GM23338 (cell line): Measurements from ENCODE around the gene CFAP57. TPM values are rescaled to one million over a fixed set of nuclear protein-coding genes. Genes with fewer than 3 reads are reported as not detected.

Experiments
- ATAC-seq: fragments of 200-7000 bp; cut with Tn5 transposase; 3 replicates; pipeline ENCODE4 v1.9.1; 2020
- DNase-seq: peaks from one replicate; pipeline ENCODE4 v3.0.0-alpha.2; 2015; ENCODE audit warnings: low spot score
- H2AFZ ChIP-seq: fragments of 200-600 bp; sonication (generic); 2 replicates; pipeline ENCODE4 v1.8.0; 2016; ENCODE audit warnings: antibody characterized with exemption, mild to moderate bottlenecking, moderate library complexity
- H3F3A ChIP-seq: fragments of 200-600 bp; sonication (generic); replicated peaks from 2 replicates; pipeline ENCODE4 v1.8.0; 2017; ENCODE audit warnings: antibody characterized with exemption, mixed run types, low read depth
- H3K27ac ChIP-seq: fragments of 200-600 bp; sonication (generic); 2 replicates; pipeline ENCODE4 v1.6.1; 2016; ENCODE audit warnings: low read depth
- H3K27me3 ChIP-seq: fragments of 200-600 bp; sonication (generic); 2 replicates; pipeline ENCODE4 v1.8.0; 2016; ENCODE audit warnings: mild to moderate bottlenecking, mixed run types, moderate library complexity; ENCODE audit not compliant: insufficient read depth
- H3K36me3 ChIP-seq: fragments of 200-600 bp; sonication (generic); 2 replicates; pipeline ENCODE4 v1.8.0; 2016; ENCODE audit warnings: mild to moderate bottlenecking; ENCODE audit not compliant: insufficient read depth
- H3K4me1 ChIP-seq: fragments of 200-600 bp; sonication (generic); 2 replicates; pipeline ENCODE4 v1.8.0; 2016; ENCODE audit warnings: mild to moderate bottlenecking, moderate library complexity; ENCODE audit not compliant: insufficient read depth
- H3K4me2 ChIP-seq: fragments of 200-600 bp; sonication (generic); 2 replicates; pipeline ENCODE4 v1.7.1; 2017; ENCODE audit warnings: mixed run types
- H3K4me3 ChIP-seq: fragments of 200-600 bp; sonication (generic); 2 replicates; pipeline ENCODE4 v1.6.1; 2016; ENCODE audit warnings: mixed run types
- H3K79me2 ChIP-seq: fragments of 200-600 bp; sonication (generic); replicated peaks from 2 replicates; pipeline ENCODE4 v1.8.0; 2017; ENCODE audit warnings: mild to moderate bottlenecking; ENCODE audit not compliant: insufficient read depth
- H3K9me2 ChIP-seq: fragments of 200-600 bp; sonication (generic); 2 replicates; pipeline ENCODE4 v1.8.0; 2017; ENCODE audit not compliant: insufficient read depth
- H4K20me1 ChIP-seq: fragments of 200-600 bp; sonication (generic); replicated peaks from 2 replicates; pipeline ENCODE4 v1.8.0; 2017; ENCODE audit warnings: mild to moderate bottlenecking; ENCODE audit not compliant: insufficient read depth
- H3K27ac Mint-ChIP-seq: 2 replicates; pipeline ENCODE4 v1.8.0; 2020; ENCODE audit warnings: inconsistent platforms, mild to moderate bottlenecking, moderate library complexity, mixed read lengths
- H3K27me3 Mint-ChIP-seq: 3 replicates; pipeline ENCODE4 v1.8.0; 2022; ENCODE audit warnings: low read depth, mild to moderate bottlenecking, moderate library complexity, mixed read lengths, inconsistent platforms; ENCODE audit not compliant: insufficient read depth, poor library complexity
- H3K36me3 Mint-ChIP-seq: 3 replicates; pipeline ENCODE4 v1.8.0; 2021; ENCODE audit warnings: low read depth, mild to moderate bottlenecking, inconsistent platforms, moderate library complexity, mixed read lengths
- H3K4me1 Mint-ChIP-seq: 3 replicates; pipeline ENCODE4 v1.8.0; 2020; ENCODE audit warnings: mild to moderate bottlenecking, inconsistent platforms, mixed read lengths
- H3K4me3 Mint-ChIP-seq: 3 replicates; pipeline ENCODE4 v1.8.0; 2021; ENCODE audit warnings: moderate library complexity, mild to moderate bottlenecking, inconsistent platforms, mixed read lengths
- H3K9me3 Mint-ChIP-seq: 3 replicates; pipeline ENCODE4 v1.8.0; 2020; ENCODE audit warnings: moderate library complexity, mild to moderate bottlenecking, inconsistent platforms, mixed read lengths
- CREB1 ChIP-seq: fragments of 250-450 bp; sonication (Bioruptor Pico); IDR thresholded peaks from 2 replicates; pipeline ENCODE4 v1.5.0; 2020; ENCODE audit warnings: low read depth, mild to moderate bottlenecking, moderate library complexity
- EZH2 ChIP-seq: fragments of 200-600 bp; sonication (generic); IDR thresholded peaks from one replicate; pipeline ENCODE4 v1.8.0; 2017; ENCODE audit warnings: antibody characterized with exemption, mild to moderate bottlenecking, low read depth; ENCODE audit not compliant: unreplicated experiment
- EZH2phosphoT487 ChIP-seq: fragments of 200-600 bp; sonication (generic); IDR thresholded peaks from one replicate; pipeline ENCODE4 v1.8.1; 2018; ENCODE audit warnings: antibody characterized with exemption; ENCODE audit not compliant: unreplicated experiment
- JUNB ChIP-seq: IDR thresholded peaks from one replicate; pipeline ENCODE4 v1.6.1; 2016; ENCODE audit warnings: antibody characterized with exemption; ENCODE audit not compliant: unreplicated experiment
- NANOG ChIP-seq: IDR thresholded peaks from 2 replicates; pipeline ENCODE4 v1.6.1; 2016; ENCODE audit warnings: antibody characterized with exemption, borderline replicate concordance
- POLR2AphosphoS5 ChIP-seq: IDR thresholded peaks from 2 replicates; pipeline ENCODE4 v1.6.1; 2016; ENCODE audit warnings: antibody characterized with exemption, low read depth
- STAT1 ChIP-seq: IDR thresholded peaks from one replicate; pipeline ENCODE4 v1.6.1; 2016; ENCODE audit warnings: antibody characterized with exemption; ENCODE audit not compliant: unreplicated experiment
- ZNF114 ChIP-seq: fragments of 250-450 bp; sonication (Bioruptor Pico); IDR thresholded peaks from 2 replicates; pipeline ENCODE4 v1.5.0; 2020; ENCODE audit warnings: mild to moderate bottlenecking, moderate library complexity
- ZNF331 ChIP-seq: fragments of 250-450 bp; sonication (Bioruptor Pico); IDR thresholded peaks from 2 replicates; pipeline ENCODE4 v1.5.0; 2020; ENCODE audit warnings: low read depth, mild to moderate bottlenecking, moderate library complexity
- polyA plus RNA-seq: library from polyadenylated mRNA; unstranded; fragments of >200 nt; fragmentation: Nextera tagmentation; extraction: Ambion mirVana; gene quantifications from 2 replicates; pipeline ENCODE4 v1.2.1, GENCODE V29; 2016
- total RNA-seq: library from RNA; depleted of rRNA; stranded (reverse); fragments of >200 nt; shearing (Covaris generic); gene quantifications from 2 replicates; pipeline ENCODE4 v1.2.3, GENCODE V29; 2014
- TF ChIP-seq, protein P1 (sequence below): fragments of 250-450 bp; sonication (Bioruptor Pico); IDR thresholded peaks from 2 replicates; pipeline ENCODE4 v1.5.0; 2020; ENCODE audit warnings: mild to moderate bottlenecking, moderate library complexity
- TF ChIP-seq, protein P2 (sequence below): IDR thresholded peaks from 2 replicates; pipeline ENCODE4 v1.6.1; 2016; ENCODE audit warnings: antibody characterized with exemption
- TF ChIP-seq, protein P3 (sequence below), 2 experiments: fragments of 200-600 bp in 1 of 2; sonication (generic) in 1 of 2; conservative IDR thresholded peaks; 2 replicates each; pipeline versions ENCODE4 v1.5.1 to v1.6.1; 2016 to 2017; ENCODE audit warnings: antibody characterized with exemption in 2 of 2, low read depth in 2 of 2, mild to moderate bottlenecking in 2 of 2, moderate library complexity in 1 of 2
- TF ChIP-seq, protein P4 (sequence below): IDR thresholded peaks from one replicate; pipeline ENCODE4 v1.6.1; 2018; ENCODE audit warnings: antibody characterized with exemption; ENCODE audit not compliant: unreplicated experiment

The CFAP57 gene
- total and polyA plus RNA-seq, 2 experiments from 2014 or later = 0.37 to 0.38 TPM

DNA sequence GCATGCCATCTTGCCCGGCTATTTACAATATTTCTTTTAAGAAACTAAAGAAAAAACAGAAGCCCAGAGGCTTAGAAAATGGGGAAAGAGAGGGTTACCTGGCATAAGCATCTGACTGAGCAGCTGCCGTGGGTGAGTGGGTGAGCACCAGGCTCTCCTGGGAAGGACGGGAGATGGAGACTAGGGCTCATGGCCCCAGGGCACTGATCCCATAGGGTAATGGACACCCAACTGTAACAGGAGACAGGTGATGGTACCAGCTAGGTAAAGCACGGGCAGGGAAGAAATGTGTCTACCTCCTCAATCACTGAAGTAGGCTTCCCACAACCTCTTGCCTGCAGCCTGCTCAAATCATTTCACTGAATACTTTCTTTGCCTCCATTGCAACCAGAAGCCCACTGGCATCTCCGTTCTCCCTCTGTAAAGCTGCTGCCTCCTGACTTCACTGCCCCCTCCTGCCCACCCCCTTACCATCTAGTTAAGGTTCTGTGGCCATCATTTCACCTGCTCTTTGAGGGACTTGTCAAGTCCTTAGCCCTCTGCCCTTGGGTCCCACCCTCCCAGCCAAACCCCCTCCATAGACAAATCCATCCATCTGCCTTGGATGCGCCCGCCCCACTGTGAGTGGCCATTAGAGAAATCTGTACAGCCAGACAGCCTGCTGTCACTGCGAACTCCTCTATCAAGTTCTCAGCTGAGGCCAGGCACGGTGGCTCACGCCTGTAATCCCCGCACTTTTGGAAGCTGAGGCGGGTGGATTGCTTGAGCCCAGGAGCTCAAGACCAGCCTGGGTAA is 103.9 kb downstream of the CFAP57 start:
- no peaks in the 10 kb centered on the region for H4K20me1 ChIP-seq
- H3K27me3 Mint-ChIP-seq = peaks cover 4% of the 10 kb centered on the region
- H2AFZ ChIP-seq = no peak overlapping the region
- H3K79me2 ChIP-seq = 0 out of 2 replicates have a peak, but pooled peaks cover 3% of the 10 kb centered on the region
- H3K4me3 ChIP-seq = no peak overlapping the region
- no peak for TF ChIP-seq CREB1 (CRISPR knock-in tag)
- no peak for TF ChIP-seq POLR2AphosphoS5
- TF ChIP-seq, protein P1, sequence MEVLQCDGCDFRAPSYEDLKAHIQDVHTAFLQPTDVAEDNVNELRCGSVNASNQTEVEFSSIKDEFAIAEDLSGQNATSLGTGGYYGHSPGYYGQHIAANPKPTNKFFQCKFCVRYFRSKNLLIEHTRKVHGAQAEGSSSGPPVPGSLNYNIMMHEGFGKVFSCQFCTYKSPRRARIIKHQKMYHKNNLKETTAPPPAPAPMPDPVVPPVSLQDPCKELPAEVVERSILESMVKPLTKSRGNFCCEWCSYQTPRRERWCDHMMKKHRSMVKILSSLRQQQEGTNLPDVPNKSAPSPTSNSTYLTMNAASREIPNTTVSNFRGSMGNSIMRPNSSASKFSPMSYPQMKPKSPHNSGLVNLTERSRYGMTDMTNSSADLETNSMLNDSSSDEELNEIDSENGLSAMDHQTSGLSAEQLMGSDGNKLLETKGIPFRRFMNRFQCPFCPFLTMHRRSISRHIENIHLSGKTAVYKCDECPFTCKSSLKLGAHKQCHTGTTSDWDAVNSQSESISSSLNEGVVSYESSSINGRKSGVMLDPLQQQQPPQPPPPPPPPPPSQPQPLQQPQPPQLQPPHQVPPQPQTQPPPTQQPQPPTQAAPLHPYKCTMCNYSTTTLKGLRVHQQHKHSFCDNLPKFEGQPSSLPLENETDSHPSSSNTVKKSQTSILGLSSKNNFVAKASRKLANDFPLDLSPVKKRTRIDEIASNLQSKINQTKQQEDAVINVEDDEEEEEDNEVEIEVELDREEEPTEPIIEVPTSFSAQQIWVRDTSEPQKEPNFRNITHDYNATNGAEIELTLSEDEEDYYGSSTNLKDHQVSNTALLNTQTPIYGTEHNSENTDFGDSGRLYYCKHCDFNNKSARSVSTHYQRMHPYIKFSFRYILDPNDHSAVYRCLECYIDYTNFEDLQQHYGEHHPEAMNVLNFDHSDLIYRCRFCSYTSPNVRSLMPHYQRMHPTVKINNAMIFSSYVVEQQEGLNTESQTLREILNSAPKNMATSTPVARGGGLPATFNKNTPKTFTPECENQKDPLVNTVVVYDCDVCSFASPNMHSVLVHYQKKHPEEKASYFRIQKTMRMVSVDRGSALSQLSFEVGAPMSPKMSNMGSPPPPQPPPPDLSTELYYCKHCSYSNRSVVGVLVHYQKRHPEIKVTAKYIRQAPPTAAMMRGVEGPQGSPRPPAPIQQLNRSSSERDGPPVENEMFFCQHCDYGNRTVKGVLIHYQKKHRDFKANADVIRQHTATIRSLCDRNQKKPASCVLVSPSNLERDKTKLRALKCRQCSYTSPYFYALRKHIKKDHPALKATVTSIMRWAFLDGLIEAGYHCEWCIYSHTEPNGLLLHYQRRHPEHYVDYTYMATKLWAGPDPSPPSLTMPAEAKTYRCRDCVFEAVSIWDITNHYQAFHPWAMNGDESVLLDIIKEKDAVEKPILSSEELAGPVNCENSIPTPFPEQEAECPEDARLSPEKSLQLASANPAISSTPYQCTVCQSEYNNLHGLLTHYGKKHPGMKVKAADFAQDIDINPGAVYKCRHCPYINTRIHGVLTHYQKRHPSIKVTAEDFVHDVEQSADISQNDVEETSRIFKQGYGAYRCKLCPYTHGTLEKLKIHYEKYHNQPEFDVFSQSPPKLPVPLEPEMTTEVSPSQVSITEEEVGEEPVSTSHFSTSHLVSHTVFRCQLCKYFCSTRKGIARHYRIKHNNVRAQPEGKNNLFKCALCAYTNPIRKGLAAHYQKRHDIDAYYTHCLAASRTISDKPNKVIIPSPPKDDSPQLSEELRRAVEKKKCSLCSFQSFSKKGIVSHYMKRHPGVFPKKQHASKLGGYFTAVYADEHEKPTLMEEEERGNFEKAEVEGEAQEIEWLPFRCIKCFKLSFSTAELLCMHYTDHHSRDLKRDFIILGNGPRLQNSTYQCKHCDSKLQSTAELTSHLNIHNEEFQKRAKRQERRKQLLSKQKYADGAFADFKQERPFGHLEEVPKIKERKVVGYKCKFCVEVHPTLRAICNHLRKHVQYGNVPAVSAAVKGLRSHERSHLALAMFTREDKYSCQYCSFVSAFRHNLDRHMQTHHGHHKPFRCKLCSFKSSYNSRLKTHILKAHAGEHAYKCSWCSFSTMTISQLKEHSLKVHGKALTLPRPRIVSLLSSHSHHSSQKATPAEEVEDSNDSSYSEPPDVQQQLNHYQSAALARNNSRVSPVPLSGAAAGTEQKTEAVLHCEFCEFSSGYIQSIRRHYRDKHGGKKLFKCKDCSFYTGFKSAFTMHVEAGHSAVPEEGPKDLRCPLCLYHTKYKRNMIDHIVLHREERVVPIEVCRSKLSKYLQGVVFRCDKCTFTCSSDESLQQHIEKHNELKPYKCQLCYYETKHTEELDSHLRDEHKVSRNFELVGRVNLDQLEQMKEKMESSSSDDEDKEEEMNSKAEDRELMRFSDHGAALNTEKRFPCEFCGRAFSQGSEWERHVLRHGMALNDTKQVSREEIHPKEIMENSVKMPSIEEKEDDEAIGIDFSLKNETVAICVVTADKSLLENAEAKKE (CRISPR knock-in tag) = no peak
- TF ChIP-seq STAT1 = no peak
- TF ChIP-seq, protein P2, sequence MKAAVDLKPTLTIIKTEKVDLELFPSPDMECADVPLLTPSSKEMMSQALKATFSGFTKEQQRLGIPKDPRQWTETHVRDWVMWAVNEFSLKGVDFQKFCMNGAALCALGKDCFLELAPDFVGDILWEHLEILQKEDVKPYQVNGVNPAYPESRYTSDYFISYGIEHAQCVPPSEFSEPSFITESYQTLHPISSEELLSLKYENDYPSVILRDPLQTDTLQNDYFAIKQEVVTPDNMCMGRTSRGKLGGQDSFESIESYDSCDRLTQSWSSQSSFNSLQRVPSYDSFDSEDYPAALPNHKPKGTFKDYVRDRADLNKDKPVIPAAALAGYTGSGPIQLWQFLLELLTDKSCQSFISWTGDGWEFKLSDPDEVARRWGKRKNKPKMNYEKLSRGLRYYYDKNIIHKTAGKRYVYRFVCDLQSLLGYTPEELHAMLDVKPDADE = no peak
- no peak for TF ChIP-seq EZH2
- TF ChIP-seq NANOG = no peak
- TF ChIP-seq, protein P3, sequence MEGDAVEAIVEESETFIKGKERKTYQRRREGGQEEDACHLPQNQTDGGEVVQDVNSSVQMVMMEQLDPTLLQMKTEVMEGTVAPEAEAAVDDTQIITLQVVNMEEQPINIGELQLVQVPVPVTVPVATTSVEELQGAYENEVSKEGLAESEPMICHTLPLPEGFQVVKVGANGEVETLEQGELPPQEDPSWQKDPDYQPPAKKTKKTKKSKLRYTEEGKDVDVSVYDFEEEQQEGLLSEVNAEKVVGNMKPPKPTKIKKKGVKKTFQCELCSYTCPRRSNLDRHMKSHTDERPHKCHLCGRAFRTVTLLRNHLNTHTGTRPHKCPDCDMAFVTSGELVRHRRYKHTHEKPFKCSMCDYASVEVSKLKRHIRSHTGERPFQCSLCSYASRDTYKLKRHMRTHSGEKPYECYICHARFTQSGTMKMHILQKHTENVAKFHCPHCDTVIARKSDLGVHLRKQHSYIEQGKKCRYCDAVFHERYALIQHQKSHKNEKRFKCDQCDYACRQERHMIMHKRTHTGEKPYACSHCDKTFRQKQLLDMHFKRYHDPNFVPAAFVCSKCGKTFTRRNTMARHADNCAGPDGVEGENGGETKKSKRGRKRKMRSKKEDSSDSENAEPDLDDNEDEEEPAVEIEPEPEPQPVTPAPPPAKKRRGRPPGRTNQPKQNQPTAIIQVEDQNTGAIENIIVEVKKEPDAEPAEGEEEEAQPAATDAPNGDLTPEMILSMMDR (conservative IDR thresholded peaks at IDR 0.05; ENCODE audit: low read depth in 2 of 2) = no peak
- no peak for TF ChIP-seq ZNF331 (CRISPR knock-in tag)
- TF ChIP-seq JUNB = no peak
- TF ChIP-seq ZNF114 (CRISPR knock-in tag) = no peak
- no peak for TF ChIP-seq EZH2phosphoT487
- TF ChIP-seq, protein P4, sequence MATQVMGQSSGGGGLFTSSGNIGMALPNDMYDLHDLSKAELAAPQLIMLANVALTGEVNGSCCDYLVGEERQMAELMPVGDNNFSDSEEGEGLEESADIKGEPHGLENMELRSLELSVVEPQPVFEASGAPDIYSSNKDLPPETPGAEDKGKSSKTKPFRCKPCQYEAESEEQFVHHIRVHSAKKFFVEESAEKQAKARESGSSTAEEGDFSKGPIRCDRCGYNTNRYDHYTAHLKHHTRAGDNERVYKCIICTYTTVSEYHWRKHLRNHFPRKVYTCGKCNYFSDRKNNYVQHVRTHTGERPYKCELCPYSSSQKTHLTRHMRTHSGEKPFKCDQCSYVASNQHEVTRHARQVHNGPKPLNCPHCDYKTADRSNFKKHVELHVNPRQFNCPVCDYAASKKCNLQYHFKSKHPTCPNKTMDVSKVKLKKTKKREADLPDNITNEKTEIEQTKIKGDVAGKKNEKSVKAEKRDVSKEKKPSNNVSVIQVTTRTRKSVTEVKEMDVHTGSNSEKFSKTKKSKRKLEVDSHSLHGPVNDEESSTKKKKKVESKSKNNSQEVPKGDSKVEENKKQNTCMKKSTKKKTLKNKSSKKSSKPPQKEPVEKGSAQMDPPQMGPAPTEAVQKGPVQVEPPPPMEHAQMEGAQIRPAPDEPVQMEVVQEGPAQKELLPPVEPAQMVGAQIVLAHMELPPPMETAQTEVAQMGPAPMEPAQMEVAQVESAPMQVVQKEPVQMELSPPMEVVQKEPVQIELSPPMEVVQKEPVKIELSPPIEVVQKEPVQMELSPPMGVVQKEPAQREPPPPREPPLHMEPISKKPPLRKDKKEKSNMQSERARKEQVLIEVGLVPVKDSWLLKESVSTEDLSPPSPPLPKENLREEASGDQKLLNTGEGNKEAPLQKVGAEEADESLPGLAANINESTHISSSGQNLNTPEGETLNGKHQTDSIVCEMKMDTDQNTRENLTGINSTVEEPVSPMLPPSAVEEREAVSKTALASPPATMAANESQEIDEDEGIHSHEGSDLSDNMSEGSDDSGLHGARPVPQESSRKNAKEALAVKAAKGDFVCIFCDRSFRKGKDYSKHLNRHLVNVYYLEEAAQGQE = no peak
- H3F3A ChIP-seq = no peaks in the 10 kb centered on the region
- peaks cover 36% of the 10 kb centered on the region for H3K36me3 Mint-ChIP-seq
- H3K9me2 ChIP-seq = peaks cover 8% of the 10 kb centered on the region; the same call in 1 of the 2 replicates
- peaks cover 17% of the 10 kb centered on the region for H3K4me1 Mint-ChIP-seq
- peaks cover 8% of the 10 kb centered on the region for H3K4me1 ChIP-seq
- H3K36me3 ChIP-seq = no peaks in the 10 kb centered on the region
- no peak overlapping the region for H3K27ac ChIP-seq
- no peaks in the 10 kb centered on the region; the same call in 2 of the 3 replicates for H3K9me3 Mint-ChIP-seq
- DNase-seq (no peak), ATAC-seq (no peak)
- no peaks in the 10 kb centered on the region for H3K27me3 ChIP-seq
- no peak overlapping the region for H3K27ac Mint-ChIP-seq
- no peak overlapping the region for H3K4me3 Mint-ChIP-seq
- no peak overlapping the region for H3K4me2 ChIP-seq
